ENCODE measurements around the gene IGSF3. TPM values are rescaled to one million over a fixed set of nuclear protein-coding genes. Genes with fewer than 3 reads are reported as not detected.

IGSF3 gene
- total and polyA plus RNA-seq, 10 of the 15 experiments (the other 5 are each of a cell fraction or from before 2014, with no cell fraction given): 1.4 to 18.0 (median 9.6) TPM

DNA sequence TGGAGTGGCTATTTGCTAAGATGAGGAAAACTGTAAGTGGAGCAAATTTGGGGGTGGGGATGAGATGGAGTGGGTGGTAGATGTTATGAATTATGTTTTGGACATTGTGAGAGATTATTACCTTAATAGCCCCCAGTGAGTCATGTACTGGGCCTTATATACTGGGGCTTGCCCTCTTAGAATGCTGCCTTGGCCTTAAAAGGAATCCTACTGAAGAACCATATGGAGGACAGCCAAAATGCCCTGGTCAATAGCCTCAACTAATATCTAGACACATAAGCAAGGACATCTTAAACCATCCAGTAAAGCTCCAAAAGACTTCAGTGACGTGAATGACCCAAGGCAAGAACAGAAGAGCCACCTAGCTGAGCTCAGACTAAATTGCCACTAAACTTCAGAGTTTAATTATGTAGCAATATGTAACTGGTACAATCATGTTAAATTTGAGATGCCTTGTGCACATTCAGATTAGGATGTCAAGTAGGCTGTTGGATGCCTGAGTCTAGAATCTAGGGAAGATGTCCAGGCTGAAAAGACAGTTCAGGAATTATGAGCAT, 13.9 kb upstream of the IGSF3 start (continued):
- TF ChIP-seq, protein P1, sequence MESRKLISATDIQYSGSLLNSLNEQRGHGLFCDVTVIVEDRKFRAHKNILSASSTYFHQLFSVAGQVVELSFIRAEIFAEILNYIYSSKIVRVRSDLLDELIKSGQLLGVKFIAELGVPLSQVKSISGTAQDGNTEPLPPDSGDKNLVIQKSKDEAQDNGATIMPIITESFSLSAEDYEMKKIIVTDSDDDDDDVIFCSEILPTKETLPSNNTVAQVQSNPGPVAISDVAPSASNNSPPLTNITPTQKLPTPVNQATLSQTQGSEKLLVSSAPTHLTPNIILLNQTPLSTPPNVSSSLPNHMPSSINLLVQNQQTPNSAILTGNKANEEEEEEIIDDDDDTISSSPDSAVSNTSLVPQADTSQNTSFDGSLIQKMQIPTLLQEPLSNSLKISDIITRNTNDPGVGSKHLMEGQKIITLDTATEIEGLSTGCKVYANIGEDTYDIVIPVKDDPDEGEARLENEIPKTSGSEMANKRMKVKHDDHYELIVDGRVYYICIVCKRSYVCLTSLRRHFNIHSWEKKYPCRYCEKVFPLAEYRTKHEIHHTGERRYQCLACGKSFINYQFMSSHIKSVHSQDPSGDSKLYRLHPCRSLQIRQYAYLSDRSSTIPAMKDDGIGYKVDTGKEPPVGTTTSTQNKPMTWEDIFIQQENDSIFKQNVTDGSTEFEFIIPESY (IDR thresholded peaks at IDR 0.05): no peak

DNA sequence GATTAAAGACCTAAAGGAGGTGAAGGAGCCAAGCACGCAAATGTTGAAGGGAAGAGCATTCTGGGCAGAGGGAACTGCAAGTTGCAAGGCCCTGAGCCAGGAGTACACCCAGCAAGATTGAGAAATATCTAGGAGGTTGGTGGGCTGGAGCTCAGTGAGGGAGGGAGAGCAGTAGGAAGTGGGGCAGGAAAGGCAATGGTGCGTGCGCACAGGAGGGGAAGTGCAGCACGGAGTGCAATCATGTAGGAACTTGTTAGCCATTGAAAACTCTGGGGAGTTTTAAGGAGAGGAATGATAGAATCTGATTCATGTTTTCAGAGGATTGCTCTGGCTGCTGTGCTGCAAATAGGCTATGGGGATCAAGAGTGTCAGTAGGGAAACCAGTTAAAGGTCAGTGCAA, 13.2 kb upstream of the IGSF3 start:
- no peaks in the 10 kb centered on the region for H3K79me2 ChIP-seq (ENCODE audit: control insufficient read depth, insufficient read depth, low read length)
- H3K27ac ChIP-seq (ENCODE audit: control insufficient read depth, insufficient read depth): no peak overlapping the region
- POLR2A ChIA-PET: no interaction called here
- no peaks in the 10 kb centered on the region for H4K20me1 ChIP-seq (ENCODE audit: control insufficient read depth, insufficient read depth)
- intact Hi-C loops (cut with micrococcal nuclease; ENCODE audit: unreplicated experiment): no loop called here
- 52% methylated on average over 4 of the region's 4 CpGs for WGBS (ENCODE audit: insufficient coverage, insufficient replicate concordance, low lambda C conversion rate, missing lambda C conversion rate)
- CTCF ChIA-PET: interaction anchor here (0.9 to 1.1 kb wide), 3 partner anchors 9 to 29 kb away, joined by 3 to 4 read pairs (median 3); no protein-coding TSS in a partner anchor
- no peak for DNase-seq (ENCODE audit: low read depth, low spot score)
- no peaks in the 10 kb centered on the region for H3K4me1 ChIP-seq (ENCODE audit: control insufficient read depth, insufficient read depth, low read length)
- FAIRE-seq: no peak
- RAD21 ChIA-PET (ENCODE audit: unreplicated experiment): no interaction called here
- no peak overlapping the region for H3K9ac ChIP-seq (ENCODE audit: control insufficient read depth, insufficient read depth, low read length)
- SMC1A ChIA-PET (ENCODE audit: uncharacterized antibody, unreplicated experiment): no interaction called here
- H3K9me3 ChIP-seq (replicated peaks; ENCODE audit: control insufficient read depth, insufficient read depth, low read length): no peaks in the 10 kb centered on the region; the same call in 2 of the 3 replicates
- no TSS peak for BruUV-seq (replicated peaks)
- ATAC-seq: no peak
- no peak overlapping the region for H3K4me2 ChIP-seq (ENCODE audit: control insufficient read depth, insufficient read depth)
- no peak overlapping the region for H3K4me3 ChIP-seq
- H3K27me3 ChIP-seq (replicated peaks in 1 of 2; ENCODE audit: control insufficient read depth in 2 of 2, insufficient read depth in 2 of 2, low read length in 1 of 2): no peaks in the 10 kb centered on the region
- in situ Hi-C loops (cut with MboI): no loop called here
- H3K36me3 ChIP-seq (ENCODE audit: control insufficient read depth in 2 of 2, insufficient read depth in 2 of 2, low read length in 1 of 2): no peaks in the 10 kb centered on the region
- no peak overlapping the region for H2AFZ ChIP-seq (ENCODE audit: control insufficient read depth, low read depth, low read length)
- TF ChIP-seq, protein P2, sequence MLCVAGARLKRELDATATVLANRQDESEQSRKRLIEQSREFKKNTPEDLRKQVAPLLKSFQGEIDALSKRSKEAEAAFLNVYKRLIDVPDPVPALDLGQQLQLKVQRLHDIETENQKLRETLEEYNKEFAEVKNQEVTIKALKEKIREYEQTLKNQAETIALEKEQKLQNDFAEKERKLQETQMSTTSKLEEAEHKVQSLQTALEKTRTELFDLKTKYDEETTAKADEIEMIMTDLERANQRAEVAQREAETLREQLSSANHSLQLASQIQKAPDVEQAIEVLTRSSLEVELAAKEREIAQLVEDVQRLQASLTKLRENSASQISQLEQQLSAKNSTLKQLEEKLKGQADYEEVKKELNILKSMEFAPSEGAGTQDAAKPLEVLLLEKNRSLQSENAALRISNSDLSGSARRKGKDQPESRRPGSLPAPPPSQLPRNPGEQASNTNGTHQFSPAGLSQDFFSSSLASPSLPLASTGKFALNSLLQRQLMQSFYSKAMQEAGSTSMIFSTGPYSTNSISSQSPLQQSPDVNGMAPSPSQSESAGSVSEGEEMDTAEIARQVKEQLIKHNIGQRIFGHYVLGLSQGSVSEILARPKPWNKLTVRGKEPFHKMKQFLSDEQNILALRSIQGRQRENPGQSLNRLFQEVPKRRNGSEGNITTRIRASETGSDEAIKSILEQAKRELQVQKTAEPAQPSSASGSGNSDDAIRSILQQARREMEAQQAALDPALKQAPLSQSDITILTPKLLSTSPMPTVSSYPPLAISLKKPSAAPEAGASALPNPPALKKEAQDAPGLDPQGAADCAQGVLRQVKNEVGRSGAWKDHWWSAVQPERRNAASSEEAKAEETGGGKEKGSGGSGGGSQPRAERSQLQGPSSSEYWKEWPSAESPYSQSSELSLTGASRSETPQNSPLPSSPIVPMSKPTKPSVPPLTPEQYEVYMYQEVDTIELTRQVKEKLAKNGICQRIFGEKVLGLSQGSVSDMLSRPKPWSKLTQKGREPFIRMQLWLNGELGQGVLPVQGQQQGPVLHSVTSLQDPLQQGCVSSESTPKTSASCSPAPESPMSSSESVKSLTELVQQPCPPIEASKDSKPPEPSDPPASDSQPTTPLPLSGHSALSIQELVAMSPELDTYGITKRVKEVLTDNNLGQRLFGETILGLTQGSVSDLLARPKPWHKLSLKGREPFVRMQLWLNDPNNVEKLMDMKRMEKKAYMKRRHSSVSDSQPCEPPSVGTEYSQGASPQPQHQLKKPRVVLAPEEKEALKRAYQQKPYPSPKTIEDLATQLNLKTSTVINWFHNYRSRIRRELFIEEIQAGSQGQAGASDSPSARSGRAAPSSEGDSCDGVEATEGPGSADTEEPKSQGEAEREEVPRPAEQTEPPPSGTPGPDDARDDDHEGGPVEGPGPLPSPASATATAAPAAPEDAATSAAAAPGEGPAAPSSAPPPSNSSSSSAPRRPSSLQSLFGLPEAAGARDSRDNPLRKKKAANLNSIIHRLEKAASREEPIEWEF (IDR thresholded peaks at IDR 0.05; ENCODE audit: insufficient replicate concordance, low read depth, low read length): no peak
- TF ChIP-seq POLR2A (IDR thresholded peaks at IDR 0.05; ENCODE audit: low read depth, low read length) (no peak), HDGF (IDR thresholded peaks at IDR 0.05) (no peak)
- TF ChIP-seq, protein P3, sequence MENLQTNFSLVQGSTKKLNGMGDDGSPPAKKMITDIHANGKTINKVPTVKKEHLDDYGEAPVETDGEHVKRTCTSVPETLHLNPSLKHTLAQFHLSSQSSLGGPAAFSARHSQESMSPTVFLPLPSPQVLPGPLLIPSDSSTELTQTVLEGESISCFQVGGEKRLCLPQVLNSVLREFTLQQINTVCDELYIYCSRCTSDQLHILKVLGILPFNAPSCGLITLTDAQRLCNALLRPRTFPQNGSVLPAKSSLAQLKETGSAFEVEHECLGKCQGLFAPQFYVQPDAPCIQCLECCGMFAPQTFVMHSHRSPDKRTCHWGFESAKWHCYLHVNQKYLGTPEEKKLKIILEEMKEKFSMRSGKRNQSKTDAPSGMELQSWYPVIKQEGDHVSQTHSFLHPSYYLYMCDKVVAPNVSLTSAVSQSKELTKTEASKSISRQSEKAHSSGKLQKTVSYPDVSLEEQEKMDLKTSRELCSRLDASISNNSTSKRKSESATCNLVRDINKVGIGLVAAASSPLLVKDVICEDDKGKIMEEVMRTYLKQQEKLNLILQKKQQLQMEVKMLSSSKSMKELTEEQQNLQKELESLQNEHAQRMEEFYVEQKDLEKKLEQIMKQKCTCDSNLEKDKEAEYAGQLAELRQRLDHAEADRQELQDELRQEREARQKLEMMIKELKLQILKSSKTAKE (IDR thresholded peaks at IDR 0.05; ENCODE audit: low read depth, poor library complexity, severe bottlenecking): no peak
